ENCODE measurements around the gene PRDM15. TPM values are rescaled to one million over a fixed set of nuclear protein-coding genes. Genes with fewer than 3 reads are reported as not detected.

PRDM15 gene
- total RNA-seq, 1 experiment from 2014 or later, result 9.8 TPM

- ChIA-PET RAD21 (ENCODE audit: low non-redundant PET in 1 of 2, low total read pairs in 2 of 2, uncharacterized antibody in 2 of 2, unreplicated experiment in 2 of 2) (no interaction called here), CTCF (no interaction called here), POLR2A (no interaction called here)
- H3K9ac ChIP-seq (ENCODE audit: low read length), result no peak overlapping the region
- no peak for ATAC-seq
- no TSS peak for BruUV-seq (replicated peaks)
- H3K4me2 ChIP-seq (ENCODE audit: low read length), result no peak overlapping the region
- intact Hi-C loops (cut with micrococcal nuclease), result no loop called here
- H3K36me3 ChIP-seq (ENCODE audit: control insufficient read depth in 1 of 2, insufficient read depth in 2 of 2, low read length in 2 of 2), result peaks cover 0 to 14% of the 10 kb centered on the region in 2 experiments; a peak in 3 of 4 replicates
- no peaks in the 10 kb centered on the region for H3K27me3 ChIP-seq (ENCODE audit: insufficient read depth, low read length)
- no peak for TF ChIP-seq ELF1 (IDR thresholded peaks at IDR 0.05; ENCODE audit: borderline replicate concordance, low read depth)
- no peak for TF ChIP-seq SIN3A (IDR thresholded peaks at IDR 0.05; ENCODE audit: low read depth)
- no peak for TF ChIP-seq TCF7L2 (IDR thresholded peaks at IDR 0.05; ENCODE audit: borderline replicate concordance, extremely low read depth, insufficient read depth, insufficient read length)
- no peak for TF ChIP-seq CTCF (IDR thresholded peaks at IDR 0.05 in 2 of 3, conservative IDR thresholded peaks at IDR 0.05 in 1 of 3; ENCODE audit: borderline replicate concordance in 1 of 3, insufficient read depth in 1 of 3, low read depth in 2 of 3, low read length in 2 of 3)
- no peak for TF ChIP-seq EZH2phosphoT487 (IDR thresholded peaks at IDR 0.05; ENCODE audit: borderline replicate concordance)
- TF ChIP-seq ZFX (IDR thresholded peaks at IDR 0.05), result no peak
- TF ChIP-seq EGR1 (IDR thresholded peaks at IDR 0.05; ENCODE audit: low read depth), result no peak
- no peak for TF ChIP-seq CBX3 (IDR thresholded peaks at IDR 0.05; ENCODE audit: low read depth)
- TF ChIP-seq YY1 (IDR thresholded peaks at IDR 0.05; ENCODE audit: extremely low read depth, insufficient replicate concordance, low read depth, low read length), result no peak
- TF ChIP-seq ZBTB33 (IDR thresholded peaks at IDR 0.05; ENCODE audit: extremely low read depth, insufficient replicate concordance, low read length), result no peak
- TF ChIP-seq FOSL1 (IDR thresholded peaks at IDR 0.05; ENCODE audit: low read depth), result no peak
- TF ChIP-seq CEBPB (IDR thresholded peaks at IDR 0.05; ENCODE audit: low read depth), result no peak
- no peak for DNase-seq (ENCODE audit: low read depth, low spot score)
- H4K20me1 ChIP-seq (ENCODE audit: insufficient read depth), result no peaks in the 10 kb centered on the region
- no peaks in the 10 kb centered on the region for H3K4me1 ChIP-seq (ENCODE audit: control insufficient read depth in 1 of 2, insufficient read depth in 2 of 2, low read length in 2 of 2)
- no peak overlapping the region for H3K27ac ChIP-seq (ENCODE audit: low read depth, low read length)
- H2AFZ ChIP-seq (ENCODE audit: low read depth, low read length, poor library complexity, severe bottlenecking), result no peak overlapping the region
- H3K9me2 ChIP-seq (ENCODE audit: insufficient read depth), result no peaks in the 10 kb centered on the region
- H3K4me3 ChIP-seq (replicated peaks in 1 of 2; ENCODE audit: low read depth in 1 of 2, low read length in 2 of 2), result no peak overlapping the region
- no peaks in the 10 kb centered on the region for H3K79me2 ChIP-seq (ENCODE audit: insufficient read depth, low read length)
- H3K9me3 ChIP-seq (ENCODE audit: control insufficient read depth in 1 of 2, insufficient read depth in 1 of 2, low read depth in 1 of 2, low read length in 2 of 2), result no peaks in the 10 kb centered on the region; a peak in 1 of 4 replicates
Observed at GRCh38 chr21:41801321-41802197, 77.6 kb downstream of the PRDM15 start.
